ENCODE data around the gene MRPL23. TPM values are rescaled to one million over a fixed set of nuclear protein-coding genes. Genes with fewer than 3 reads are reported as not detected.

Gene MRPL23
- polyA plus RNA-seq, 1 donor (not counting 4 experiments of a cell fraction or from before 2014, with no cell fraction given): 68.2 TPM

DNA sequence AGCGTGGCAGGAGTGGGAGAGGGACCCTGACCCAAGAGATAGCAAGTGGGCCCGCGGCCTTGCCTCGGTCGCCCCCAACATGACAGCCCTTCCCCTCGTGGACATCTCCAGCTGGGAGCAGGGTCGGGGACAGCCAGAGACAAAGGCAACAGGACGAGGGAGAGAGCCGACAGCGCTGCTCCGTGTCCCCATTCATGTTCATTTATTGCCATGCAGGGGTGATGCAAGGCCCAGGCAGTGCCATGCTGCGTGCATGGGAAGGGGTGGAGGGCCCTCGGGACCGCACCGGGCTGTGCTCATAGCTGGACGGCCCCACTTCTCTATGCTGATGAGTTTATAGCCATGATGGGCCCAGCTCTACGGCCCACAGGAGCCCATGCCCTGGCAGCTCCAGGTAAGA lies 12.7 kb downstream of the MRPL23 start:
- FAIRE-seq (no peak), DNase-seq (ENCODE audit: low read depth, low spot score) (no peak)
- Histone ChIP-seq H3K27me3 (ENCODE audit: control insufficient read depth, extremely low read depth, insufficient read depth, low read length) (no peaks in the 10 kb centered on the region), H3K9me1 (ENCODE audit: control insufficient read depth, extremely low read depth, insufficient read depth, low read length) (no peaks in the 10 kb centered on the region), H4K20me1 (ENCODE audit: control insufficient read depth, extremely low read depth, insufficient read depth, low read length) (no peaks in the 10 kb centered on the region), H3K79me2 (ENCODE audit: control insufficient read depth, insufficient read depth, low read length) (no peaks in the 10 kb centered on the region), H3K9ac (ENCODE audit: control insufficient read depth, extremely low read depth, insufficient read depth, low read length) (no peak overlapping the region), H3K9me3 (ENCODE audit: control insufficient read depth, low read depth, low read length) (no peaks in the 10 kb centered on the region), H3K27ac (ENCODE audit: control insufficient read depth, insufficient read depth, low read length) (no peak overlapping the region), H3K4me3 (ENCODE audit: control insufficient read depth in 2 of 3, extremely low read depth in 1 of 3, insufficient read depth in 2 of 3, low read depth in 1 of 3, low read length in 3 of 3) (no peak overlapping the region), H3K4me2 (ENCODE audit: control insufficient read depth, extremely low read depth, insufficient read depth, low read depth, low read length) (no peak overlapping the region), H2AFZ (ENCODE audit: control insufficient read depth, low read length) (no peak overlapping the region), H3K36me3 (ENCODE audit: control insufficient read depth in 2 of 2, extremely low read depth in 1 of 2, insufficient read depth in 2 of 2, low read length in 2 of 2) (no peaks in the 10 kb centered on the region), H3K4me1 (ENCODE audit: control insufficient read depth, extremely low read depth, insufficient read depth, low read length) (no peaks in the 10 kb centered on the region)
- dilution Hi-C loops (cut with MboI; ENCODE audit: extremely low pct_ligation_motif_present, low sequenced_read_pairs): no loop called here
- TF ChIP-seq EZH2 (IDR thresholded peaks at IDR 0.05; ENCODE audit: low read length): no peak
- TF ChIP-seq, protein P1, sequence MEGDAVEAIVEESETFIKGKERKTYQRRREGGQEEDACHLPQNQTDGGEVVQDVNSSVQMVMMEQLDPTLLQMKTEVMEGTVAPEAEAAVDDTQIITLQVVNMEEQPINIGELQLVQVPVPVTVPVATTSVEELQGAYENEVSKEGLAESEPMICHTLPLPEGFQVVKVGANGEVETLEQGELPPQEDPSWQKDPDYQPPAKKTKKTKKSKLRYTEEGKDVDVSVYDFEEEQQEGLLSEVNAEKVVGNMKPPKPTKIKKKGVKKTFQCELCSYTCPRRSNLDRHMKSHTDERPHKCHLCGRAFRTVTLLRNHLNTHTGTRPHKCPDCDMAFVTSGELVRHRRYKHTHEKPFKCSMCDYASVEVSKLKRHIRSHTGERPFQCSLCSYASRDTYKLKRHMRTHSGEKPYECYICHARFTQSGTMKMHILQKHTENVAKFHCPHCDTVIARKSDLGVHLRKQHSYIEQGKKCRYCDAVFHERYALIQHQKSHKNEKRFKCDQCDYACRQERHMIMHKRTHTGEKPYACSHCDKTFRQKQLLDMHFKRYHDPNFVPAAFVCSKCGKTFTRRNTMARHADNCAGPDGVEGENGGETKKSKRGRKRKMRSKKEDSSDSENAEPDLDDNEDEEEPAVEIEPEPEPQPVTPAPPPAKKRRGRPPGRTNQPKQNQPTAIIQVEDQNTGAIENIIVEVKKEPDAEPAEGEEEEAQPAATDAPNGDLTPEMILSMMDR (optimal IDR thresholded peaks at IDR 0.05 in 1 of 3, IDR thresholded peaks at IDR 0.05 in 1 of 3, conservative IDR thresholded peaks at IDR 0.05 in 1 of 3; ENCODE audit: extremely low read depth in 1 of 3, insufficient read depth in 2 of 3, low read length in 3 of 3): no peak

GRCh38 chr11:1963864-1964263 lies 16.7 kb downstream of the MRPL23 start:
- Histone ChIP-seq H3K4me2 (ENCODE audit: control insufficient read depth, extremely low read depth, insufficient read depth, low read depth, low read length) (no peak overlapping the region), H3K4me1 (ENCODE audit: control insufficient read depth, extremely low read depth, insufficient read depth, low read length) (no peaks in the 10 kb centered on the region)

More at GRCh38 chr11:1963864-1964263, 16.7 kb downstream of the MRPL23 start:
- H2AFZ ChIP-seq (ENCODE audit: control insufficient read depth, low read length): no peak overlapping the region
- H3K27me3 ChIP-seq (ENCODE audit: control insufficient read depth, extremely low read depth, insufficient read depth, low read length): no peaks in the 10 kb centered on the region
- no peak overlapping the region for H3K4me3 ChIP-seq (ENCODE audit: control insufficient read depth in 2 of 3, extremely low read depth in 1 of 3, insufficient read depth in 2 of 3, low read depth in 1 of 3, low read length in 3 of 3)
- no peaks in the 10 kb centered on the region for H3K36me3 ChIP-seq (ENCODE audit: control insufficient read depth in 2 of 2, extremely low read depth in 1 of 2, insufficient read depth in 2 of 2, low read length in 2 of 2)
- no peak for FAIRE-seq
- no peaks in the 10 kb centered on the region for H3K9me3 ChIP-seq (ENCODE audit: control insufficient read depth, low read depth, low read length)
- no peak for DNase-seq (ENCODE audit: low read depth, low spot score)
- dilution Hi-C loops (cut with MboI; ENCODE audit: extremely low pct_ligation_motif_present, low sequenced_read_pairs): no loop called here
- no peaks in the 10 kb centered on the region for H3K79me2 ChIP-seq (ENCODE audit: control insufficient read depth, insufficient read depth, low read length)
- H4K20me1 ChIP-seq (ENCODE audit: control insufficient read depth, extremely low read depth, insufficient read depth, low read length): no peaks in the 10 kb centered on the region
- TF ChIP-seq EZH2 (IDR thresholded peaks at IDR 0.05; ENCODE audit: low read length): no peak
- TF ChIP-seq, protein P1 (optimal IDR thresholded peaks at IDR 0.05 in 1 of 3, IDR thresholded peaks at IDR 0.05 in 1 of 3, conservative IDR thresholded peaks at IDR 0.05 in 1 of 3; ENCODE audit: extremely low read depth in 1 of 3, insufficient read depth in 2 of 3, low read length in 3 of 3): no peak
- H3K9ac ChIP-seq (ENCODE audit: control insufficient read depth, extremely low read depth, insufficient read depth, low read length): no peak overlapping the region
- no peak overlapping the region for H3K27ac ChIP-seq (ENCODE audit: control insufficient read depth, insufficient read depth, low read length)
- H3K9me1 ChIP-seq (ENCODE audit: control insufficient read depth, extremely low read depth, insufficient read depth, low read length): no peaks in the 10 kb centered on the region

Measured in keratinocyte (primary cell).